ENCODE data around the gene ASIC2.

DNA sequence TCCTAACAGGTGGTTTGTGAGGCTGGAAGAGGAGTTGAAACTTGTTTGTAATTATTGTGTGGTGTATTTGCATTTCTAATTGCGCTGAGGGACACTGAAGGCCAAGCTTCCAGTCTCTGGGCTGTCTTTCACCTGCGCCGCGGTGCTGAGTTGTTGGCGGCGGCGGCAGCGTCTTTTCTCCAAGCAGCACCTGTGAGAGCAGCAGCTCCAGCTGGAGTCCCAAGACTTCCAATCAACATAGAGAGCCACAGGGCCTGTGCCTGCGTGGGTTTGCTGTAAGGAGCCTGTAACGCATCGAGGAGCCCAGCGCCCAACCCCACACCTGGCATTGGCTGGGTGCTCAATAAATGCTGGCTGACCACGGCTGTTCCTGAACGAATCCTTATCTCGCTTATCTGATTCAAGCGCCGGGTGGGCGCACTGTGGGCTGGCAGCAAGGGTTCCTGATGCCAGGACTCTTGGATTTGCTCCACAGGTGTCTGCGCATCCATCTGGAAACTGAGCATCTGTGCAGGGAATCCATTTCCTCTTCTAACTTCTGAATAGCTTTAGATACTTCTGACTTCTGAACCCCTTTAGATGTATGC lies 138.1 kb downstream of the ASIC2 start:
- TF ChIP-seq, protein P1, sequence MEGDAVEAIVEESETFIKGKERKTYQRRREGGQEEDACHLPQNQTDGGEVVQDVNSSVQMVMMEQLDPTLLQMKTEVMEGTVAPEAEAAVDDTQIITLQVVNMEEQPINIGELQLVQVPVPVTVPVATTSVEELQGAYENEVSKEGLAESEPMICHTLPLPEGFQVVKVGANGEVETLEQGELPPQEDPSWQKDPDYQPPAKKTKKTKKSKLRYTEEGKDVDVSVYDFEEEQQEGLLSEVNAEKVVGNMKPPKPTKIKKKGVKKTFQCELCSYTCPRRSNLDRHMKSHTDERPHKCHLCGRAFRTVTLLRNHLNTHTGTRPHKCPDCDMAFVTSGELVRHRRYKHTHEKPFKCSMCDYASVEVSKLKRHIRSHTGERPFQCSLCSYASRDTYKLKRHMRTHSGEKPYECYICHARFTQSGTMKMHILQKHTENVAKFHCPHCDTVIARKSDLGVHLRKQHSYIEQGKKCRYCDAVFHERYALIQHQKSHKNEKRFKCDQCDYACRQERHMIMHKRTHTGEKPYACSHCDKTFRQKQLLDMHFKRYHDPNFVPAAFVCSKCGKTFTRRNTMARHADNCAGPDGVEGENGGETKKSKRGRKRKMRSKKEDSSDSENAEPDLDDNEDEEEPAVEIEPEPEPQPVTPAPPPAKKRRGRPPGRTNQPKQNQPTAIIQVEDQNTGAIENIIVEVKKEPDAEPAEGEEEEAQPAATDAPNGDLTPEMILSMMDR (IDR thresholded peaks at IDR 0.05; ENCODE audit: insufficient read depth, low read depth, low read length): no peak
- TF ChIP-seq EZH2 (IDR thresholded peaks at IDR 0.05; ENCODE audit: insufficient read depth, low read length): no peak

Data from astrocyte (in vitro differentiated cells and primary cell).